NCI-H1048 (cell line): ENCODE data around the gene BID.

Experiments used
- DNase-seq: peaks from one replicate; lab custom pipeline; 2025; lab: John Stamatoyannopoulos, UW

Gene BID

DNA sequence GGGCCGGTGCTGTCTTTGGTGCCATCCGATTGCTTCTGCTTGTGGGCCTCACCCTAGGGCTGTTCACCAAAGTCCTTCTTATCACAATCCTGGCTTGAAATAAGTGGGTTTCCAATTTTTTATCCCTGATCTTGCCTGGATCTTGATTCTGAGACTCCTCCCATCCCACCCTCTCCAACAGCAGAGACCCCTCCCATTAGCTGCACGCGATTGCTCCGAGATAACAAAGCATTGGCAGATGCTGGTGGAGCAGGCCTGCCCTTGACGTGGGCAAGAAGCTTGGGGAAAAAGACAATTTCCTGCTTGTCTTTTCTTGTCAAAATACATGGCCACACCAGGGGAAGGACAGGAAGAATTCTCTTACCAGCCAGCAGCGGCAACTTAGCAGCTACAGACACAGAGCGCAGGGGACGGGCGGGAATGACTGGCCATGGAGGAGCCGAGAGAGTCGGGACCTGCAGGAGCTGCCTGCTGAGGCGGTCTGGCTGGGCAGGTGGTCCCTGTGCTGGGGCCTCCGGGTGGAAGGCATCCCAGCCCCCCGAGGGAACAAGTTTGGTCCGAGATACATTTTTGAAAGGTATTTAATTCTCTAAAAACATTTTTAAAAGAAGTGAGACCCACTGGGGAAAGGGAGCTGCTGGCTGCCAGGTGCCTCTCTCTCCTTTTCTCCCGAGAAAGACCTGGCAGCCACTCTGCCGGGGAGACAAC lies 9.7 kb upstream of the BID start:
- DNase-seq = no peak

DNA sequence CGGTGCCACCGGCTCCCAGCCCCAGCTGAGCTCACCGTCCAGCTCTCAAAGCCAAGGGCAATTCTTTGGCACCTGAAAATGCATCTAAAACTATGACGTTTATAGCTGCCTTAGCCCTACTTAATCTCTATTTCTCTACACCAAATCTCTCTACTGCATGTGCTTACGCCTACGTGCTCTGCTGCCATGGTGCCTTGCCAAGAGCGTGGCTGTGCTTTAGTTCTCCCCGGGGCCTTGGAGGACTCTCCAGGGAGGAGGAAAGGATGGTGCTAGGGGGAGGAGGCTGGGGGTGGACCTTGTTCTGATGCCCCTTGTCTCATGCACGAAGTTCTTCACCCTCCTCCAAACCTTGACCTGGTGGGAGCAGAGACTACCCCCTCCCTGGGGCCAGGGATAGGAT lies 9.0 kb upstream of the BID start:
- no peak for DNase-seq

DNA sequence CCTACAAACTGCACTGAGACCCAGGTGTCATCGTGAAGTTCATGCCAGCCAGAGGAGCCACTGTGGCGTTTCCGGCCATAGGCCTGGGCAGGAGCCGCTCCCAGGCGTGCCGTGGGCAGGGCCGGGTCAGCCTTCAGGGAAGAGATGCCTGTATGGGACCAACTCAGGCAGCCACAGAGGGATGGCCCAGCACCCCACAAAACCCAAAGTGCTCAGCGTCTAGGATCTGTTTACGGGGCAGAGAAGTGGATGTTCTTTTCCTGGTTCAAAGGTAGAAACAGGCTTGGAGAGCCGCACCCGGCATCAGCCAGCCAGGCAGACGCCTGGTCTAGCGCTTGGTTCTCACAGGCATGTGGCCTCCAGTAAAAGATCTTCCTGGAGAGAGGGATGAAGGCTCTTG lies 8.4 kb upstream of the BID start:
- DNase-seq = no peak

DNA sequence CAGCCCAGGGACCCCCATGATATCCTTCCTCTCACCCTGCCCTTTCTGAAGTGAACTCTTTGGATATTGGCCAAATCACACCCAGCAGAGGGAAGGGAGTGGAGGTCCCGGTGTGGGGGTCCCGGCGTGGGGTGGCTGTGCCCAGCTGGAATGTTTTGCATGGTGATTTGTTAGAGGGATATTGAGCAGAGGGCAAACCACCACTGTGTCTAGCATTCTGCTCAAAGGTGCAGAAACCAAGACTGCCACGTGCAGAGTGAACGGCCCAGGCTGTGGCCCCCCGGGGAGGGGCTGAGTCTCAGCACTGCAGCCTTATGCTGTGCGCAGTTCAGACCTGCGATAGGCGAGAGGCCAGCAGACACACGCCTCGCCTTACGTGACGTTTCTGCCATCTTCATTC lies 7.9 kb upstream of the BID start:
- DNase-seq = no peak

DNA sequence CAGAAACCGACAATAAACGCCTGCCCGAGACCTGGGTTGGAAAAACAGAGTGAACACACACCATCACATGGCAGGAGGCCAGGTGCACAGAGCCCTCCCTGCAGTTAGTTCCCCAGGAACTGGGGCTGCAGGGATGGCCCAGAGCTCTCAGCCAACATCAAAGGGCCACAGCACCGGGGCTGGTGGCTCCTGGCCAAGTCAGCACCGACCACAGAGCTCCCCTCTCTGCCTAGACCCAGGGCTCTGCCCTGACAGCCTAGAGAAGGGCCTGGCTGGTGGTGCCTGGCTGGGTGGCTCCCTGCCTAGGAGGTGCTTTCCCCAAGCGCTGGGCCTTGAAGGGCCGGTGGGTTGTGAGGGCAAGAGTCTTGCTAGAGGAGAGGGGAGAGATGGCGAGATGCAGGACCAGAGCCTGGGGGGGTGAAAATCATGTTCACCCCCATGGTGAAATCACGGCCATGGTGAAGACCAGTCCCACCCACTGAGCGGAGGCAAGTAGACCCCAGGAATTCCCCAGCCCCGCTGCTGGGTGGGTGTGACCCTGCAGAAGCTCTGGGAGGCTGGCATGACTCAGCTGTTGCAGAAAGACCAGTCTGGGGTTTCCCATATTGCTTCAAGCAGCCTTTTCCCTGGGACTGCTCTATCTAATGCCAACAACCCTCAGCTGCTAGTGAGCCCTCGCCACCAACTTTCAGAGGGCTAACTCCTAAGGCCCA lies 7.2 kb upstream of the BID start:
- no peak for DNase-seq

DNA sequence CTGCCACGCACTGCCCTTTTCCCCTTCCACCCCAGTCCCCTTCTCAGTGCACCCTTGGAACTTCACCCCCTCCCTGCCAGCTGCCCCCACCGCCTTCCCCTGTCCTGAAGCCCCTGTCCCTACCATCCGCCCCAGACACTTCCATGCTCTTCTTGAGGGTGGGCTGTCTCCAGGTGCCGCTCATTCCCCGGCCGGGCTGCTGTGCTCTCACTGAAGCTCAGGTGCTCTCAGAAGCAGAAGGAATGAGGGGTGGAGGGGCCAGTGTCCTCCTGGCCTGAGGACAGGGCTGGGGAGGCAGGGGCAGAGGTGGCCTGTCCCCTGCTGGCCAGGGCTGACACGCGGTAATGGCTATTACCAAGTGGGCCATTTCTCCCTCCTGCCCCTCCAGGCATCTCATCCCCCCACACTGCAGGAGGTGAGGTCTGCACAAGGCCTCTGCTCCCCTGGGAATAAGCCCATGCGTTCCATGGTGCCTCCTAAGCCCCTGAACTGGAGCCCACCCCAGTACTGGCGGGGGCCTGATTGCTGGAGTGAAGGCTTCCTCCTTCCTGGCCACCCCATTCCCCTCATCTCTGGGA lies 6.6 kb upstream of the BID start:
- no peak for DNase-seq

DNA sequence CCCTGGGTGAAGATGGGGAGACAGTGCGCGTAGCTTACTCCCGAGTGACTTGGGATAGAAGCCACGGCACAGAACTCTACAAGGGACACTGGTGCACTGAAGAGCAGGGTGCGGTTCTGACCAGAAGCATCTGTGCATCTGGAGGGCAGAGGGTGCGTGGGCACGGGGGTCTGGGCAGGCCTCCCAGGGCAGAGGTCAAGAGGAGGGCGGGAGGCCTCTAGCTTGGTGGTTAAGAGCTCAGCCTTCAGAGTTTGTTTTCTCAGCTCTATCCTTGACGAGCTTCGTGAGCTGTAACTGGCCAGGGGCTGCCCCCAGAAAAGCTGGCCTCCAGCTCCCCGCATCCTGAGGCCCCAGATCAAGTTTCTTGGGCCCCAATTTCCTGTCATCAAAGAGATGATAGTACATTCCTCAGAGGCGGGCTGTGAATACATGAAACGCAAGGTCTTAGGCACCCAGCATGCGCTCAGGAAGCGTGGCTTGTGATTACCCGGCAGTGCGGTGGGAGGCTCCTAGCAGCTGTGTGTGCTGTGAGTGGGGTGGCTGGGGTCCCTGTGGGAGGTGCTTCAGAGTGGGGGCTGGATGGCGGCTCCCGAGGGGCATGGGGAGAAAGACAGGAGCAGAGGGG lies 6.0 kb upstream of the BID start:
- DNase-seq = no peak

DNA sequence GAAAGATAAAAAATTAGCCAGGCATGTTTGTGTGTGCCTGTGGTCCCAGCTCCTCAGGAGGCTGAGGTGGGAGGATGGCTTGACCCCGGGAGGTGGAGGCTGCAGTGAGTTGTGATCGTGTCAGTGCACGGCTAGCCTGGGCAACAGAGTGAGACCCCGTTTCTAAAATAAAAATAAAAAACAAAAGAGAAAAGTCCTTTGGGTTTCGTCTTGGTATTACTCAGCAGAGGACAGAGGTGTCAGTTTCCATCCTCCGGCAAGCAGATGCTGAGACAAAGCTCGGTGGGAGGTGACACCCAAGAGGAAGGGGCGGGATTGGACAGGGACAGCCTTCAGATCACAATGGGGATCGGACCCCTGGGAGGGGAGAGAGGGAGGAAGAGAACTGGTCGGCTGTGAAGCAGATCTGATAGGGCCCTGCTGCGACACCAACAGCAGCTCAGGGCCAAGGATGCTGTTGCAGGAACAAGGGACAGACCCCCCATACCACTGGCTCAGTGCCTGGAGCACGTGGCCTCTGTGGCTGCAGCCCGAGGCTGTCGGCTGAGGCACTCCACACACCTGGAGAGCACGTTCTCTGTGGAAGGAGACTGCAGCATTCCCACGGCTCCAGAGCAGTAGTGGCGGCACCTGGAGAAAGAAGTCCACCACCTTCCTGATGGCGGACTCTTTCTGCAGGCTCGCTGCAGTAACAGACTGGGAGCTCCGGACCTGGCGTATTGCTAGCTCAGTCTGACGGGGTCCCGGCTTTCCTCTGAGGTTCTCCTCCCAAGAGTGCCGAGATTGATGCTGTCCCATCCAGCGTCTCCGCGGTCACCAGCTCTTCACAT lies 5.2 kb upstream of the BID start:
- no peak for DNase-seq

DNA sequence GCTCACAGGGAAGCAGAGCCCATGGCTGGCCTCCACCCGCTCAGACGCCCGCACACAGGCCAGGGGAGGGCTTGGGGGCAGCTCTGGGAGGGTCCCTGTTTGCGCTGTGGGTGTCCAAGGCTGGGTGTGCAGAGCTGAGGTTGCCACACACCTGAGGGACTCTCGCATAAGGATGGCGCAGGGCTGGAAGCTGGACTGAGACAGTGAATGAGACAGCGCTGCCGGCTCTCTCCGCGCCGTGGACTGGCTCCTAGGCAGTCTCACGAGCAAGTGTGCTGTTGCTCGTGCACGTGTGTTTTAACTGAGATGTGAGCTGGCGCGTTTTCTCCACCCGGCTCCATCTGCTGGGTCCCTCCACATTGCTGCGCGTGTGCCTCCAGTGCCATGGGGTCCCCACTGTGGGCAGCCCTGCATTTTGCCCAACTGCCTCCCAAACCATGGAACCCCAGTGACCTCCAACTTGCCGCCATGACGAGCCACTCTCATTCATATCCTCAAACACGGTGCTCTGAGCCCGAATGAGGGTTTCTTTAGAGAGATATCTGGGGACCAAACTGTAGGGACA lies 4.2 kb upstream of the BID start:
- no peak for DNase-seq

DNA sequence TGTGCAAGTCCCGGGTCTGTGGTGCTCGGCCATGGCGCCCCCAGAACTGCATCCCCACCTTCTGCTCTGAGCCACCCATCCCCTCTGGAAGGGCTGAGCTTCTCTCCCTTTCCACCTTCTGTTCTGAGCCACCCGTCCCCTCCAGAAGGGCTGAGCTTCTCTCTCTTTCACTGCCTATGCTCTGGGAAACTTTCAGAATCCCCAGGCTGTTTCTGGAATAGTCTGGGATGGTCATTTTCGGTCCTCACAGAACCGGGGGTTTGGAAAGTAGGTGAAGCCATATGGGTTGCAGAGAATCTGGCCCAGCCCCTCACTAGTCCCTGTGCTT lies 3.4 kb upstream of the BID start:
- no peak for DNase-seq

DNA sequence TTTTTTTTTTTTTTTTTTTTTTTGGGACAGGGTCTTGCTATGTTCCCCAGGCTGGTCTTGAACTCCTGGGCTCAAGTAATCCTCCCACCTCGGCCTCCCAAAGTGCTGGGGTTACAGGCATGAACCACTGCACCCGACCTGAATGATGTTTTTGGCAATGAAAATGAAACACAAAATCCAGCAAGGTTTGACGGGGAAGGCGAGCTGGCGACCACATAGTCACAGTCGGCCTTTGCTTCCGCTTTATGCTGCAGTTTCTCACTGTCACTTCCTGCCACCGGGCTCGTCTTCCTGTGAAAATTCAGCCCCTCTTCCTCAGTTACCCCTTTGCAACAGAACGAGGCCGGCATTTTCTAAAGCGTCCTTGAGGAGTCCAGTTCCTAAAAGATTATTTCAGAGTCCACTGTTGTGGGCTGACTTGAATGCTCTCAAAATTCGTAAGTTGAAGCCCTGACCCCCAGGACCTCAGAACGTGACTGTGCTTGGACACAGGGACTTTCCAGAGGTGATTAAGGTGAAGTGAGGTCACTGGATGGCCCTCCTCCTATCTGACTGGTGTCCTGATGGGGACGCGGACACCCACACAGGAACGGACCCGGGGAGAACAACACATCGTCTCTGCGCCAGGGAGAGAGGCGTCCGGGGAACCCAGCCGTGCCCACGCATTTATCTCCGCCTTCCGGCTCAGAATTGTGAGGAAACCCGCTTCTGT lies 2.9 kb upstream of the BID start:
- no peak for DNase-seq

DNA sequence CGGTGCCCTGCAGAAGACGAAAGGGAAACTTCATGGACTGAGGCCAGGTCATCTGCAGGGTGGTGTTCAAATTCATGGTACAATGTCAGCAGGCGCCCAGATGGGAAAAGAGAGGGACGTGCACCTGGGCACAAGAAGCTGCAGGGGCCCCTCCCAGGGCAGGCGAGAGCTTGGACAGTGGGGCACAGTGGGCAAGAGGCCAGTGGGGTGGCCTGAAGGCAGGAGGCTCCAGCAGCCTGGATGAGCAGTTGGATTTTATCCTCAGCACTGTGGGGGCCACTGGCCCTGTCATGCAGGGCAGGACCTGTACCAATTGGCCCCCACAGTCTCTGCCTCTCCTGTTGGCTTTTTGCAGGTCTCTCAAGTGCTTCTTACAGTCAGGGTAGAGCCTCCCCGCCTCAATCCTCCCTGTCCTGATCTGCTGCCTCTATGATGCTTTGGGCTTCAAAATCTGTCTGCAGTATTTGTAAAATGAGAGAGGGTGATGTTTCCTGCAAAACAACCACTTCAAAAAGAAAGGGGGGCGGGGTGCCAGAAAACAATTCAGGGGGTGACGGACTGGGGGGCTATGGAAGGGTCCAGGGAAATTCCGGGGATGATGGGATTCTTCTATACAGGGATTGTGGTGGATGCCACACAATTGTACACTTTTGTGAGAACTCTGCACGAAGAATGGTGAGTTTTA lies 1.7 kb upstream of the BID start:
- DNase-seq = no peak

DNA sequence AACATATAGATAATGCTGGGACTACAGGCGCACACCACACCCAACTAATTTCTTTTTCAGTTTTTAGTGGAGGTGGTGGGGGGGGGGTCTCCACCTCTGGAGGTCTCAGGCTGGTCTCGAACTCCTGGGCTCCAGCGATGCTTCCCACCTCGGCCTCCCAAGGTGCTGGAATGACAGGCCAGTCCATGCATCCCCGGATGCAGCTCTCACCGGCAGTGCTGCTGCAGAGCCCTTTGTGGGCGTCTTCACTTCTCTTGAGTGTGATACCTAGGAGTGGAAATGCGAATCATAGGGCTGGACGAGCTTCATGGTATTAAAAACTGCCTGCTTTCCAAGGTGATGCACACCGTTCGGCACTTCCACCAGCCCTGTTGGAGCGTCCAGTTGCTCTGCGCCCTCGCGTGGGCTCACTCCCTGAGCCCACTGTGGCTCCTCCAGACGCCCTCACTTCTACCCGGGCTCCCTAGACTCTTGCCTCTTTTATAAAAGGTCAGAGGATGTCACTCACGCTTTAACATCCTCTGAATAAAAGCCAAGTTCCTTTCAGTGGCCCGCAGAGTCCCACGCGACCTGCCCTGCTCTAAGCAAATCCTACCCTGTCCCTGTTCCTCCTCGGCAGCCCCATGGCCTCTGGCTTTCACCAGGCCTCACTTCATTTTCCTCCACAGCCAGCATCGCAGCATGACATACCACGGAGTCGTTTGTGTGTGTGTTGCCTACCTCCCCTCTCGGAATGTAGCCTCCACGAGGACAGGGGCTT lies 837 bp upstream of the BID start:
- DNase-seq = no peak

DNA sequence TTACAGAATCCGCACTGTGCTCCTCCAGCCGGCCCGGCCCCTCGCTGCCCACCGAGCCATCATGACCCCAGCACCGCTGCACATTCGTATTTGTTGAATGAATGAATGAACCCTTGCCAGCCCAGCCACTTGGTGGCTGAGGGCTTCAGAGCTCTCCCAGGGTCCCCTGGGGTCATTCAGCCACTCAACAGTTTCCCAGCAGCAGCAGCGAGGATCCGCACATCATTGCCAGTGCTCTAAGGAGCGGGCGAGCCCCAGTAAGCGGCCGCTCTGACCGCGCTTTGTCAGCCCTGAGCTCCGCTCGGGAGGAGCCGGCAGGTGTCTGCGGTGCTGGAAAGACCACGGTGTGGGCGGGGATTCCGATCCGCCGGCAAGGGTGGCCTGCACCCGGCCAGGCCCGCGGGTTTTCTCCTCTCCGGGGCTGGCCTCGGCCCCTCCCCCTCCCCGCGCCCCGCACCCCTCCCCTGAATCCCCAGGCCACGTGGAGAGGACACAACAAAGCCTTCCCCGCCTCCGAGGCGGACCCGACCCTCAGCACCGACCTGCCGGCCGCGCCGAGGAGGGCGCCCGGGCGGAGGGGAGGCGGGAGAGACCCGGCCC lies 563 bp downstream of the BID start:
- DNase-seq = no peak

DNA sequence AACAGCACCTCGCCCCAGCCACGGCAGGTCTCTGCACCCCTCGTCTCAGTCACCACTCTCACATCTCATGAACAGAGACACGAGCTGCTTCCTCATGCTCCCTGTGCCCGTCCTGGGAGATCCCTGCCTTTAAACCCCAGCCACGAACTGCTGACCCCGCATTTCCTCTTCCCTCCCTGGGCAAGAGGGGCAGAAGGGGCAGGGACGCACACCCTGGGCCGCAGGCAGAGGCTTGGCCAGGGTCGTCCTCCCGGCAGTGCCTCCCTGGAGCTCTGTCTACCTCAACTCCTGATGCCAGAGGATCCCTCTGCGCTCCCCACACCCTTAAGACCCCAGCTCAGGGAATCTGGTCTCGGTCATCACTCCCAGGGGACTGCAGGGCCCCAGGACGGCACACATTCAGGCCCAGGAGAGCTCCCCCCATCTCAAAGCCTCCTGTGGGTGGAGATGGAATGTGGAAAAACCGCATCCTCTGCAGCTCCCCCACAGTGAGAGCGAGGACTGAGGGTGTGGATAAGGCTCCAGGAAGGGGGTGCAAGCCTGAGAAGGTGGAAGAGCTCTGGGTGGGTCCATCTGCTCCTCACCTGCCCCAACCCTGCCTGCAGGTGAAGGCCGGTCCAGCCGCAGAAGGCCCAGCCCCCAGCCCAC lies 1.2 kb downstream of the BID start:
- DNase-seq = no peak

DNA sequence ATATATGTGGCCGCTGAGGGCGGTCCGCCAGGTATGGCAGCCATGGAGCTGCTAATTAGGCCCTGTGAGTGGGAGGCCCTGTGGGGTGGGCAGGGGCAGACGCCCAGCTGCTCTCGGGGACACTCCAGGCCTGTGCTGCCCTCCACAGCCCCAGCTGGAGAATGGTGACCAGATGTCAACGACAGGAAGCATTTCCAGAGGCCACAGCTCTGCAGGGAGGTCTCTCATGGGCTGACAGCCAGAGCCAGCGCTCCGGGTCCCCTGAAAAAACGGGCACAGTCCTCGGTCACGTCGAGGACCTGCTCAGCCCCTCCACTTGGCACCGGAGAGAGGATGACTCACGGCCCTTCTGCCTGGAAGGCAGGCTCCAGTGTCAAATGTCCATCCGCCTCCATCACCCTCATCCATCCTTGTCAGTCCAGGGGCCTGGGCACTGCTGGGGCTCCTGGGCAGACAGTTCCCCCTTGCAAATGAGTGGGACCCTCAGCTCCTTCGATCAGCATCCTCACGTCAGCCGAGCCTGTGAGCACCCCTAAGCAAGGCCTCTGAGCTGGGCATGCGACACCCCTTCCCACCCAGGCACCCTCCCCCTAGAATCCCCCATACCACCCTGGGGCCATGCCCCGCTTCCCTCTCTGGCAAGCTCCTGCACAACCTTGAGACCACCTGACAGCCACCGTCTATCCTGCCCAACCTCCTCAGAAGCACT lies 1.9 kb downstream of the BID start:
- DNase-seq = no peak

DNA sequence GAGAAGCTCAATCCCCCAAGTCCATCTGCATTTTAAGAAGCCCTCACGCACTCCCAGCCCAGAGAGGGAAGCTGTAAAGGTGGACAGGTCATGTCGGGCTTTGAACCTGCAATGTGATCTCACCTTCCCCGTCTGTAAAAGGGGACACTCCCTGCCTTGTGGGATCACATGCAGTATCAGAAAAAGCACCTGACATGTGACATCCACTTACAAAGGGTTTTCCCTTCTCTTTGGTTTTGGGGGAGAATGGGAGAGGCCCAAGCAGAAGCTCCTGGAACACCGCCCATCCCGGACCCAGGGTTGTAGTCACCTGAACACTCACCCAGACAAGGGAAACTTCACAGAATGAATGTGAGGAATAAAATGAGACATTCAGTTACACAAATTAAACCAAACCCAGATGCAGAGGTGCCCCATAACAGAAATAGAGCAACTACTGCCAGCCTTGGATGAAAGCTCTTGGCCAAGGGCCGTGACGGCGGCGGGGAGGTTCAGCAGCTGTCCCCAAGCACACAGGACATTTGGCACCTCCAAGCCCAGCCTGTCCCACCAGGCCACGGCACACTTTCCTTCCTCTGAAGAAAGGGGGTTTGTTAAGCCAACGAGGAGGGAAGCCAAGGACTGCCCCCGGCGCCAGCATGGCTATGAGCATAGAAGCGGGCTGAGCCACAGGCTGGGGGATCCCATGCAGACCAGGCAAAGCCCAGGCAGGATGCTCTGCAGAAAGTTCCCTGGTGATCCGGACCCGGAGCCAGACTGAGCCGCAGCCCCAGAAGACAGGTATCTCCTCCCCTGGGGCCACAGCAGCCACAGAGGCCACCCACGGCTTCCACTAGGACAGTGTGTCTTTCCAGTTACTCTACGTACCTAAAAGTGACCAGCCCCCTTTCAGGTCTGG lies 3.8 kb downstream of the BID start:
- DNase-seq = no peak

DNA sequence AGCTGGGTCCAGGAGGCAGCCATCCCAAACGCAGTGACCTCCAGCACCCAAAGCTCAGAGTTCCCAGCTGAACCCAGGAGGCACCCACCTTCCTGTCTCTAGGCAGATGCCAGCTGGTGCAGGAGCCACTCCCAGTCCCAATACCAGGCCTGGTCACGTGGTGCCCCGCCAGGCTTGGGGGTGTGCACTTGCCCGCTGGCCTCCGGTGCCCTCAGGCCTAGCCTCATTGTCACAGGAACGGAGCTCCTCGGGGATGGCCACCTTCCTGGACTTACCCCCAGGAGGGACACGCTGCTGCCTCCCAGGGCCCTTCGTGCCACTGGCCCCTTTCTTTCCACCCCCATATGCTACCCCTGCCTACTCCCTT lies 4.6 kb downstream of the BID start:
- DNase-seq = no peak
